Measurements from ENCODE around the gene PPP1R3E. TPM values are rescaled to one million over a fixed set of nuclear protein-coding genes. Genes with fewer than 3 reads are reported as not detected.

PPP1R3E gene
- total RNA-seq, 4 donors from 2014 or later: 7.3 to 12.6 (median 9.3) TPM

DNA sequence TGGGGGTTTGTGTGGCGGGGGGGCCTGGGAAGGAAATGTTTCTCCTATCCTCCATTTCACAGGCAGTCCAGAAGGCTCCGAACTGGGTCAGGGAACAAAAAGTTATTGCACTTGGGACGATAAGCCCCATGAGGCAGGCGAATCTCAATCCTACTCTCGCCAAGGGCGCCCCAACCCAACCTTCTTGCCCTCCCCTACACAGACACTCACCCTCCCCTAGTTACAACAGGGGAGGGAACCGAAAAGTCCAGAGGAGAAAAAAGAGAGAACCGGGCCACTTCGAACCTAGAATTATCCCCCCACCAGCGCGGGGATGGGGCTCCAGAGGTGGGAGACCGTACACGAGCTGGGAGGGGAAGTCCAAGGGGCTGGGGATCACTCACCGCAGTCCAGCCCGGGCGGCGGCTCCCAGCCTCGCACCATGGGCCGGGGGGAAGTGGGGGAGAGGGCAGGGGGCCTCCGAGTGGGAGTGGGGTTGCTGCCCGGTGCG, 17.1 kb downstream of the PPP1R3E start:
- TF ChIP-seq, protein P1, sequence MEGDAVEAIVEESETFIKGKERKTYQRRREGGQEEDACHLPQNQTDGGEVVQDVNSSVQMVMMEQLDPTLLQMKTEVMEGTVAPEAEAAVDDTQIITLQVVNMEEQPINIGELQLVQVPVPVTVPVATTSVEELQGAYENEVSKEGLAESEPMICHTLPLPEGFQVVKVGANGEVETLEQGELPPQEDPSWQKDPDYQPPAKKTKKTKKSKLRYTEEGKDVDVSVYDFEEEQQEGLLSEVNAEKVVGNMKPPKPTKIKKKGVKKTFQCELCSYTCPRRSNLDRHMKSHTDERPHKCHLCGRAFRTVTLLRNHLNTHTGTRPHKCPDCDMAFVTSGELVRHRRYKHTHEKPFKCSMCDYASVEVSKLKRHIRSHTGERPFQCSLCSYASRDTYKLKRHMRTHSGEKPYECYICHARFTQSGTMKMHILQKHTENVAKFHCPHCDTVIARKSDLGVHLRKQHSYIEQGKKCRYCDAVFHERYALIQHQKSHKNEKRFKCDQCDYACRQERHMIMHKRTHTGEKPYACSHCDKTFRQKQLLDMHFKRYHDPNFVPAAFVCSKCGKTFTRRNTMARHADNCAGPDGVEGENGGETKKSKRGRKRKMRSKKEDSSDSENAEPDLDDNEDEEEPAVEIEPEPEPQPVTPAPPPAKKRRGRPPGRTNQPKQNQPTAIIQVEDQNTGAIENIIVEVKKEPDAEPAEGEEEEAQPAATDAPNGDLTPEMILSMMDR (IDR thresholded peaks at IDR 0.05; ENCODE audit: low read depth): no peak

DNA sequence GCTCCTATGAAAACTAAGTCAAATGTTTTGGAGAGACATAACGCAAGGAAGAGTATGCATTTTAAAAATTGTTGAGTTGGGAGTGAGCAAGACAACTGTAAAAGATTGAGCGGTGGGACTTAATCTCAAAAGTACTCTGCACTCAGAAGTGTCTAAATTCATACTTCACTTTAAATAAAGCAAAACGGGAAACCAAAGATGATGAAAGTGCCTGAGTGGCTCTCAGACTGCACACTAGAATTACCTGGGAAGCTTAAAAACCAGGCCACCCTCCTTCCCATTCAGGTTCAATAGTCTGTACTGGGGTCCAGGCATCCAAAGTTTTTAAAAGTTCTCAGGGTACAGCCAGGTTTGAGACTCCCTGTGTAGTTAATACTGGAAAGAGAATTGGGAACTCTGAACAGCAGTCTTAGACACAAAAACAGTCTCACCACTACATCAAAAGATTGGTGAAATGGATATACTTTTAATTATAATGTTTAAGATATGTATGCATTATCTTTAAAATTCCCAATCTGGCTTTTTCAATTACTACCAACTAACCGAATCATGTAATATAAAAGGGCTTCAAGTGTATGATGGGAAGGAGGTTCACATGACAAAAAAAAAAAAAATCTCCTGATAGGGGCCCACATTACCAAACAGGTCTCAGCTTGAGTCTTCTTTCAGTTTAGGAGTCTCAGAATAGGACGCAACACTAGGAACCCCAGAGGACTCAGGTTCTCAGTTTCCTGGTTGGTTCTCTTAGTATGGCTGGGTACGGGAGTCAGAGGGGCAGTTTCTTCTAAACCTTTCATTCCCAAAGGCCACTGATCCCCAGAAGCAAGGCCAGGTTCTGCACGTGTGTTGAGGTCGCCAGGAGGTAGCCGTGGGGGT, 17.8 kb downstream of the PPP1R3E start:
- TF ChIP-seq, protein P1 (IDR thresholded peaks at IDR 0.05; ENCODE audit: low read depth): no peak

DNA sequence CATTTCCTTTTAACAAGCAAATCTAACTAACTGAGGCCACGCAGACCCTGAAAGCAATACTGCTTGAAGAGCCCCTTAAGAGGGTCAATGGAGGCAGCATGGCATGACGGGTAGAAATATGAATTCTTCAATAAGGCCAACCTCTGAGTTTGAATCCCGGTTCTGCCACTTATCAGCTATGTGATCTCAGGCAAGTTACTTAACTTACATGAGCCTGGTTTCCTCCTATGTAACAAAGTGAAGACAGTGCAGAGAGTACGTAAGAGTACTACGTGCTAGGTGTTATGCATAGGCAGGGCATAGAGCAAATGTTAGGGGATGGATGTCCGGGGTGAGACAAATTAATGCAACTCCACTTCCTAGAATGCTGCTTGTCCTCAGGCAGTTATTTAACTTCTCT, 21.4 kb downstream of the PPP1R3E start:
- TF ChIP-seq, protein P1 (IDR thresholded peaks at IDR 0.05; ENCODE audit: low read depth): no peak

DNA sequence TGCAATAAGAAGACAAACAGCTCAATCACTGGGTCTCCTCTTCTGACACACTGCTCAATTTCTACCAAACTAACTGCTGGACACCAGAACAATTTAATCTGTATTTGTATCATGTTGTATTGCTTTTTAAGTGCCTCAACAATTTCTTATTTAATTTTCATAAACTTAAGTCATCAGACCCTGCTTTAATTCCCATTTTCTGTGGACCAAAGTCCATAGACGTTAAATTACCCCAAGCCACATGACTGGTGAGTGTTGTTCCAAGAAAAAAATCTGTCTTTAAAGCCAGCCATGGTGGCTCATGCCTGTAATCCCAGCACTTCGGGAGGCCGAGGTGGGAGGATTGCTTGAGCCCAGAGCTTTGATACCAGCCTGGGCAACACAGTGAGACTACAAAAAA, 25.5 kb downstream of the PPP1R3E start:
- TF ChIP-seq, protein P1 (IDR thresholded peaks at IDR 0.05; ENCODE audit: low read depth): no peak

DNA sequence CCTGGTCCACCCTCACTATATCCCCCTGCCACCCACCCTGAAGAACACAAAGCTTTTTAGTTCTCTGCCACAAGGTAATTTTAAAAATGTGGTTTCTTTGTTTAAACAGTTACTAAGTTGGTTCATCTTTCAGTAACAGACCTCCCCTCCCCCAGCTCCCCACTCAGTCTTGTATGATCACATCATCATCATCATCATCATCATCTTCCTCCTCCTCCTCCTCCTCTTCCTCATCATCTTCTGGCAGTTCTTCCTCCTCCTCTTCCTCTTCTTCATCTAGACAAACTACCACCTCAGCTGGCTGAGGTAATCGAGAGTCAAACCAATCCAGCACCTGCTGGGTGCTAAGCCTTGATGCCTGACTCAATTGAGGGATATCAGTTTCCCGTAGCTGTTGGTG, 27.2 kb downstream of the PPP1R3E start:
- TF ChIP-seq, protein P1 (IDR thresholded peaks at IDR 0.05; ENCODE audit: low read depth): no peak

DNA sequence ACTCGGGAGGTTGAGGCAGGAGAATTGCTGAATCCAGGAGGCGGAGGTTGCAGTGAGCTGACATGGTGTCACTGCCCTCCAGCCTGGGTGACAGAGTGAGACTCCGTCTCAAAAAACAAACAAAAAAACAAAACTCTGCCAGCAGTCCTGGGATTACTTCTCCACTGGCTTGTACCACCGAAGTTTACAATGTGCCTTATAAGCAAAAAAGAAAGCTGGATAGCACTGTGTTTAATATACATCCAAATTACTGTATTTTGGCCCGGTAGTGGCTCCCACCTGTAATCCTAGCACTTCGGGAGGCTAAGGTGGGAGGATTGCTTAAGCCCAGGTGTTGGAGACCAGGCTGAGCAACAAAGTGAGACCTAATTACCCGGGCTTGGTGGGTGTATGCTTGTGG, 33.5 kb downstream of the PPP1R3E start:
- TF ChIP-seq, protein P1 (IDR thresholded peaks at IDR 0.05; ENCODE audit: low read depth): no peak

DNA sequence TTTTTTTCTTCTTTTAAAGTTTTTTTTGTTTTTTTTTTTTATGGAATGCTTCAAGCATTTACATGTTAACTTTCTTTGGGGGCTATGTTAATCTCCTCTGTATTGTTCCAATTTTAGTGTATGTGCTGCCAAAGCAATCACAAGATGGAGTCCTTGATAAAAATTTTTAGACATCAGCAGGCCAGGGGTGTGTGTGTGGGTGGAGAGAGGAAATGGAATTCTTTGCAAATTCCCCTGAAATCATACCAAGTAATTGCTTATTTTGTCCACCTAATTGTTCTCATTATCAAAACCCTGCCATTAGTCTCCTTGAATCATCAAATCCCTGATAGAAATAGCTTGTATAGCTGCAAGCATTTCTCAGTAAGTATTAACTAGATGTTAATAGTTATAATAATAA, 43.2 kb downstream of the PPP1R3E start:
- TF ChIP-seq, protein P1 (IDR thresholded peaks at IDR 0.05; ENCODE audit: low read depth): no peak
